Epithelial cell of umbilical artery (primary cell): ENCODE results near the gene SUN5. TPM values are rescaled to one million over a fixed set of nuclear protein-coding genes. Genes with fewer than 3 reads are reported as not detected.

ENCODE experiments used
- total RNA-seq: library from RNA; depleted of rRNA; stranded (reverse); fragments of >200 nt; gene quantifications from 2 replicates; pipeline ENCODE4 v1.2.3, GENCODE V29; 2014

The SUN5 gene
- not detected in 2 replicates for total RNA-seq

GRCh38 chr20:33004141-33004751 lies at the start of gene SUN5:
TSS of gene SUN5 (minus strand) at chr20:33004433. CDS start at chr20:33004340, 93 bp downstream.

GRCh38 chr20:33053291-33054106 lies 49.3 kb upstream of the SUN5 start, which contains the start of gene BPIFB3:
TSS of gene BPIFB3 (plus strand) at chr20:33053903. CDS start at chr20:33055436, 1,533 bp downstream.

GRCh38 chr20:33031531-33031930 lies 27.3 kb upstream of the SUN5 start, which contains the start of gene BPIFB6:
TSS of gene BPIFB6 (plus strand) at chr20:33031648. CDS start at chr20:33031648, 0 bp downstream.

GRCh38 chr20:33007376-33008335 lies 3.4 kb upstream of the SUN5 start, which contains the start of gene BPIFB2:
TSS of gene BPIFB2 (plus strand) at chr20:33007704. CDS start at chr20:33008575, 871 bp downstream.

Other genes starting within 250 kb of the SUN5 start
- gene DNMT3B, start 242.0 kb downstream of the SUN5 start, total RNA-seq, result 2.3 and 3.6 TPM in 2 replicates
- 133 and 150 TPM in 2 replicates for gene MAPRE1, start 184.5 kb downstream of the SUN5 start, total RNA-seq
- gene EFCAB8, start 145.5 kb downstream of the SUN5 start, total RNA-seq, result under 0.01 TPM in 1 of 2 replicates, not detected in the other
- gene BPIFB2, start 3.3 kb upstream of the SUN5 start, total RNA-seq, result not detected in 2 replicates
- not detected in 2 replicates for gene BPIFB6, start 27.2 kb upstream of the SUN5 start, total RNA-seq
- gene BPIFB3, start 49.5 kb upstream of the SUN5 start, total RNA-seq, result not detected in 2 replicates
- gene BPIFB4, start 75.2 kb upstream of the SUN5 start, total RNA-seq, result not detected in 2 replicates
- not detected in 2 replicates for gene BPIFA2, start 163.7 kb upstream of the SUN5 start, total RNA-seq
- not detected in 2 replicates for gene BPIFA3, start 212.9 kb upstream of the SUN5 start, total RNA-seq
- not detected in 2 replicates for gene BPIFA1, start 231.6 kb upstream of the SUN5 start, total RNA-seq